NCI-H460 (cell line): ENCODE measurements around the gene CTIF. TPM values are rescaled to one million over a fixed set of nuclear protein-coding genes. Genes with fewer than 3 reads are reported as not detected.

Experiments
- DNase-seq: peaks from one replicate; pipeline ENCODE4 v3.0.0-alpha.2; 2016; ENCODE audit warnings: low read depth; ENCODE audit errors: extremely low read depth
- total RNA-seq: library from RNA; depleted of rRNA; stranded (reverse); fragments of >200 nt; shearing (Covaris generic); gene quantifications from 2 replicates; pipeline ENCODE4 v1.2.3, GENCODE V29; 2014

Gene CTIF
- total RNA-seq, 1 experiment from 2014 or later: 57.0 TPM

DNA sequence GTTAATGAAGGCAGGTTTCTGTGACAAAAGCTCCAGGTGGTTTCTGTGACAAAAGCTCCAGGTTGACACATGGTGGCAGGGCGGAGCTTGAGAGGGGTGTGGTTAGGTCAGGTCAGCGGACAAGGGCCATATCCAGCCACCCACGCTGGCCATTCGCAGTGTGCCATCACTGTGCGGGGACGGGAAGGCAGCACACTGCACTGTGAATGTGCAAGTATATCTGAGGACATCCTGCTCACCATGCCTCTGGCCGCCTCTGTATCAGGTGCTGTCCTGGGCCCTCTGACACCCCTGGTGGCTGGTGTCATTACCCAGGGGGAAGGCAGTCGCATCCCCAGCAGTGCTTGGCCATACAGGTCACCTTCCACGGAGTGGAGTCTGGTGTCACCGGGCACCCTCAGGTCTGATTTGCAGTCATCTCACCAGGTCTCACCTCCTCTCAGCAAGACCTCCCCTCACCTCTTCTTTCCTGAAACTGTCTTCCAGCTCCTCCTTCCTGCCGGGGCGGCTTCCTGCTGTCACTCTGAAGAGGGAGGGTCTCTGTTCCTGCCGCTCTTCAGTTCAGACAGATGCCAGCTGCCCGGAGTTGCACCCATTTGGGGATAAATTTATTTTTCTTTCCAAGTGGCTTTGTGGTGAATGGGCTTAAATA, 34.9 kb downstream of the CTIF start:
- no peak for DNase-seq

DNA sequence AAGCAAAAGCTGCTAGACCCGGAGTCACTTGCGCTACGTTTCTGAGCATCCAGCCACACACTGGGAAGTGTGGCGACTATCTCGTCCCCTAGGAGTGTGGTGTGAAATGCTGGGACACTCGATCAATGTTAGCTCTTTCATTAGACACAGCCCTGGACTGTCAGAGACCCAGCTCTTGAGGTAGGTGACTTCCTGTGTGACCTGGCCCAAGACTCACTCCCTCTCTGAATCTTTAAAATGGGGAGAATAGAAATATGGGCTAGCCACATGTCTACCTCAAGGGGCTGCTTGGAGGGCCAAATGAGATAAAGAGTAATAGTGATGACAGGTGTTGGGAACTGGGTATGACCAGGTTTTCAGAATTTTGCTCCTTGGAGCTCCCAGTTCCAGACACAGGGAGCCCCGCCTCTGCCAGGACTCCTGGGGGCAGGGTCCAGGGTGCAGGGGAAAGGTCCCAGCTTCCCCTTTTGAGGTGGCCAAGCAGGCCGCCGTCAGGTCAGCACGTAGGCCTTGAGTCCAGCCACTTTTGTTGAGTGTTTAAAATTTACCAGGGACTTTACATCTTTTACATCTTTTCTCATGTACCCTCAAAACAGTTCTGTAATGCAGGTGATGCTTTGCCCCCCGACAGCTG, 36.0 kb downstream of the CTIF start:
- no peak for DNase-seq

DNA sequence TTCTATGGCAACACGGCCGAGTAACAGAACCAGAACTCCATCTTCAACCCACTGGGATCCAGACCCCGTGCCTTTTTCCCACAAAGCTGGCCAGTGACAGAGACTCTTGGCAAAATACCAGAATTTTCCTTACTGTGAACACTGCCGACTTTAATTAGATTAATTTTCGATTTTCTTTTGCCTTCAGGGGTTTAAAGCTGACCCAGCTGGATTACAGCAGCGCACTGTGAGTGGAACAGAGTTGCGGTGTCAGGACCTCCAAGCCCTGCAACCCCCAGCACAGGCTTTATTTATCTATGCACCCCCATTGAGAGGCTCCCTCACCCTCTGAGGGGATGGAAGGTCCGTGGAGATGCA, 36.4 kb downstream of the CTIF start:
- DNase-seq: no peak

DNA sequence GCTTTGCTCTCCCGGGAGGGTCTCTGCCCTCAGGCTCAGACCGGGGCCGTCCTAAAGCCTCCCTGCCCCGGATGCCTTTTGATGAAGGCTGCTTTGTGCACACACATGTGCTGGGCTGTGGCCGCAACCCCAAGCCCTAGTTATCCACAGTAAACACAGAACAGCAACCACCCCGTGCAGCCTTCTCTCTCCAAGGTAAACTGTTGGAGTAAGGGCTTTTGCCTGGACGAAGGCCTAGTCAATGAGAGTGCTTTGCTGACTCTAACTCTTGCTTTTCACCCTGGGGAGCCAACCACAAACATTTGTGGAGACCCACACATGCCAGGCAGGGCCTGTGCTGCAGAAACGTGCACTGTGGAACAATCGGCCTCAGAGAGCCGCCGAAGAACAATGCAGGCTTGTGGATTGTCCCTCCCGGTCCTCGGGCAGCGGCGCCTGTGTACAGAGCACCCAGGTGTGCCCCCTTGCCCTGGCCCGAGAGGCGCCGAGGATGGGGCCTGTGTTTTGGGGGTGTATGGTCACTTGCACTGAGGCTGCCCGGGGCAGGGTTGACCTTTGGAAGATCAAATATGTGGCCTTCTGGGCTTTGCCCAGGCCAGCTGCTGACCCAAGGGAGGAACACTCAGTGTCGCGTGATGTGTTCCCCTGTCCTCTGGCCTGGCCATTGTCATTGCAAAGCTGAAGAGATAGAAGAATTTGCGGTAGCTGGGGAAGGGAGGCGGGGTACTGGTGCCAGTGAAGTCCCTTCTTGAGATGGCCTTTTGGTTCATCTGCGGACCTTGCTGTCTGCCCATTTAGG, 37.0 kb downstream of the CTIF start:
- DNase-seq: no peak

DNA sequence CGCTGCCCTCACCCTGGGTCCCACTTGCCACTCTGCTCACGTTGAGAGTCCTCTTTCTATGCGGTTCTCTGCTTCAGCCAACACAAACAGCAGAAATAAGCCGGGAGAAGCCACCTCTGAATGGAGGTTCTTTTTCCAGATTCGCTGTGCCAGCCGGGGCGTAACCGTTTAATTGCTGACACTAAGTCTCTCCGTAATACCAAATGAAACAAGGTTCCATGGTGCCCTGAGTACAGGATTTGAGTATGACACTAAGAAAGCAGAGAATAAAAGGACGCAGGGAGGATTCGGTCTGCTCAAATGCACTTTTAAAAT, 37.6 kb downstream of the CTIF start:
- no peak for DNase-seq

DNA sequence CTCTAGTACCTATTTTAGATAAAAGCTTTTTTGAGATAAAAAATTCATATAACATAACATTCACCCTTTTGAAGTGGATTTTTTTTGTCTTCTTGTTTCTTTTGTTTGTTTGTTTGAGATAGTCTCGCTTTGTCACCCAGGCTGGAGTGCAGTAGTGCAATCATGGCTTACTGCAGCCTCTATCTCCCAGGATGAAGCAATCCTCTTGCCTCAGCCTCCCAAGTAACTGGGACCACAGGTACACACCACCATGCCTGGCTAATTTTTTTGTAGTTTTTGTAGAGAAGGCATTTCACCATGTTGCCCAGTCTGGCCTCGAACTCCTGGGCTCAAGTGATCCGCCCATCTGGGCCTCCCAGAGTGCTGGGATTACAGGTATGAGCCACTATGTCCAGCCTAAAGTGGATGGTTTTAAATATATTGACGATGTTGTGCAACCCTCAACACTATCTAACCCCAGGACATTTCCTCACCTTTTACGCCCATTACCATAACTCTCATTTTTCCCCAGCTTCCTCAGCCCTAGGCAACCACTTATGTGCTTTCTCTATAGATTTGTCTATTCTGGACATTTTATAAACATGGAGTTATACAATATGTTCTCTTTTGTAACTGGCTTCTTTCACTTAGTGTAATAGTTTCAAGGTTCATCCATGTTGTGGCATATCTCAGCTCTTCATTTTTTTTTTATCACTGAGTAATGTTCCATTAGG, 38.8 kb downstream of the CTIF start:
- no peak for DNase-seq

DNA sequence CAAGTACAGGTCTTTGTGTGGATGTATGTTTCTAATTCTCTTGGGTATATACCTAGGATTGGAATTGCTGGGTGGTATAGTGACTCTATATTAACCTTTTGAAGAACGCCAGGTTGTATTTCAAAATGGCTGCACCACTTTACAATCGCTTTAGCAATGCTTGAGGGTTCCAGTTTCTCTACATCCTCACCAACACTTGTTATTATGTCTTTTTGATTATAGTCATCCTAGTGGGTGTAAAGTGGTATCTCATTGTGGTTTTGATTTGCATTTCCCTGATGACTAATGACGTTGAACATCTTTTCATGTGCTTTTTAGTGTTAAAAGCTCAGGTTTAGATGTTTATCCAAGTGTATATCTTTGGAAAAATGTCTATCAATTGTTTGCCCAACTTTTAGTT, 39.5 kb downstream of the CTIF start:
- DNase-seq: no peak

DNA sequence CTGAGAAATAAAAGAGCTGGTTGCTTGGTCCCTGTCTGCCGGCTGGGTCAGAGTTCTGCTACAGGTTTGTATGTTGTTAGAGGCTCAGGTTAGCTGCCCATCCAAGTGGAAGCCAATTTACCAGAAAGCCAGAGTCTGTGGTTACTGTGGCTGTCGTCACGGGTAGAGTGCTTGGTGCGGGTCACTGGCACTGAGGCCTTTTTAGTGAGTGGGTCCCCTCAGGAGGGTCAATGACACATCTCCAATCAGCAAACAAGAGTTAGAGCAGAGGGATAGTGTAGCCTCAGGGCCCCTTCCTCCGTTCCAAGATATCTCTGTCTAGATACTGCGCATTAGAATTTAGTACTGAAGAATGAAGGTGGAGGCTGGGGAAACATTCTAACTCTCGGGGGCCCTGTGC, 41.2 kb downstream of the CTIF start:
- no peak for DNase-seq

DNA sequence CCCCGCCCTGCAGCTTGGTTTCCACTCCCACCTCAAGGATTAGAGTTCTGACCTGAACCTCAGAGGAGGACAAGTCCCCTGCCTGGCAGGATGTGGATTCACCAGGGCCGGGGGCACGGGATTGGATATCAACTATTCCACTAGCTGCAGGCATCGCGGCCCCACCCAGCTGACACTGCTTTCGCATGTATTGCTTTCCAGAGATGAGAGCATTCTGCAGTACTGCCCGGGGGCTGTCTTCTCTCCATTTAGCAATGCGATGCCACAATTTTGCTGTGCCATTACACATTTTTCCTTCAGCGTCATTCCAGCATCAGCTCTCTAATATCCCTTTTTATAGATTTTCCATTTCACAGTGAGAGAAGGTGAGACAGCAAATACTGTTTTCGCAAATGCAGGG, 42.0 kb downstream of the CTIF start:
- peak; percentile 82 for DNase-seq

DNA sequence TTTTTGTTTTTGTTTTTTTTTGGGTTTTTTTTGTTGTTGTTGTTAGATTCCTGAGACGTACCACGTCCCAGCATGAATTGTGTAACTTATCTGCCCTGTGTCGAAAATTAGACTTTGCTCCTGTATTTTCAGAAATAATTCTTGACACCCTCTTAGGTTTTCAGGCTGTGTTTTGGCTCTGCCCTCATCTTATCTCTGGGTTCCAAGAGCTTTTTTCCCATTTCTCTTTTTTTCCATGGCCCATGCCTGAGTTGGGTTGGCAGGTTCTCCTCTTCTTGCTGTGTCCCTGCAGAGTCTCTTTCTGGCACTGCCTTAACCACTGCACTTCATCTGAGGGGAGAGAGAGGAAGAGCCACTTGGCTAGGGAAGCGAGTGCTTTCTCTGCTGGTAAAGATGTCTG, 42.4 kb downstream of the CTIF start:
- DNase-seq: no peak

DNA sequence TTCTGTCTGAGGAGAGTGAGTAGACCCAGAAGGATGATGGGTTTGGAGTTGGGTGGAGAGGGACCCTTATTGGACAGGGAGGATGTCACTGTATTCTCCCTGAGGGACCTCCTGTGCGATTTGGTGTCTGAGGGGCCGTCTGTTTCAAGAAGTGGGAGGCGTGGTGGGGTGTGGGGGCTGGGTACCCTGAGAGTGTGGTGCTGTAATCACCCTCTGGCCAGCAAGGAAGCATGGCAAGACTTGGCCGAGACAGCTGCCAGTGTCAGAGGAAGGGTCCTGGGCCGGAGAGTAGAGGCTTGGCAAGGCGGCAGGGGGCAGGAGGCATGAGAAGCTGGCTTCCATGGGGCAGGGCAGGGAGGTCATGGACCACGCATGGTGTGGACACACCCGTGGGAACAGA, 43.1 kb downstream of the CTIF start:
- no peak for DNase-seq

DNA sequence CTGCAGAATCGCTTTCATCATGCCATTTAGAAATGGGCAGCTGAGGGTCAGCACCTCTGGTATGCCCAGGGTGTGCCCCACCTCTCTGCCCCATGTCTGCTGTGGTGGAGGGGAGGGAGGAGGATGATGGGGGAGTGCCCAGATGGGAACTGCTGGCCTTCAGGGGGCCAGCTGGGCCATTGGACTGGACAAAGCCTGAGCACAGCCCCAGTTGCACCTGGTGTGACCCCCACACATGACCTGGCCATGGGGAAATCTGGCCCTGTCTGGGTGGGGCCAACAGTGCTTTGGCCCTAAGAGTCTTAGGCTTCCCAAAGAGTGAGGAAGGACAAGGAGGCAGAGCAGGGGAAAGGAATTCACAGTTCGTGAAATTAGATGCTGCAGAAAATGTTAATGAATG, 44.1 kb downstream of the CTIF start:
- no peak for DNase-seq

DNA sequence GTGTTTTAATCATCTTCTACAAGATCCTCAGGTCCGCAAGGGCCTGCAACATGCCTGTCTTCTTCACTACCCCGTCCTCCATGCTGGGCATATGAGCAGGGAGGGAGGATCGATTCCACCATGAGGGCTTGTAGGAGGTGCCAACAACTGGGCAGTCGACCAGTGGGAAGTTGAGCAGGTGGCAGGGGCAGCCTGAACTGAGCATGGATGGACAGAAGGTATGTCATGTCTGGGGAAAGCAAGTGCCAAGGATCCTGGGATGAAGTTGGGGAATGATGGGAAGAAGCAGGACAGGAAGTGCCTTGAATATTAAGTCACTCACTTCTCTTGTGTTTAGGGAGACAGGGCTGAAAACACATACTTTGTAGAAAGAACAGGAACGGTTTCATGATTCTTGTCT, 44.7 kb downstream of the CTIF start:
- DNase-seq: no peak

DNA sequence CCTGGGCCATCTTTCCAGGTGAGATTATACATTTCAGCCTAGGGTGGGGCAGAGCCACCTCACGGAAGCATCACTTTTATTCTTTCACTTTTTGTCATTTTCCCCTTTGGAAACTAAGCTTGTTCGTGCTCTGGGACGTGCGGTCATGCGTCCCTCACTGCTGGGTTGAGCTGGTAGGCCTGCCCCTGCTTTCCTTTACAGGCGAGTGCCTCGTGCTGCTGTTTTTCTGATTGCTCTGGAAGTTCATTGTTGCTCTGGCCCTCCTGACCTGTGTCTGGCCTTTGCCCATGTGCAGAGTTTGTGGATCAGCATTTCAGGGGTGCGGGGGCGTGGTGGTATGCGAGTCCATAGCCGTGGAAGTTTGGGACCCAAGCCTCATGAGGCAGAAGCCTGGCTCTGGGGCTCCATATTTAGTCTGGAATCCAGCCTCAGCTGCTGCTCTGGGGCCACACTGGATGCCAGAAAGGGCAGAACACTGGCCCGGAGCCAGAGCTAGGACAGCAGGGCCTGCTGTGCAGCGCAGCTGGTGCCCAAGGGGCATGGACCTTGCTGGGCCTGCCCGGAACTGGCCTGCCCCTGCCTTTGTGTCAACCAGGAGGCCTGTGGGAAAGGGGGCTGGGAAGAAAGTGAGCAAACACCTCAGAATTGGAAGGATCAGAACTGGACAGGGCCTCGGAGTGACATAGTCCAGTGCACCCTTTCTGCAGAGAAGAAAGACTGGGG, 51.1 kb downstream of the CTIF start:
- no peak for DNase-seq

DNA sequence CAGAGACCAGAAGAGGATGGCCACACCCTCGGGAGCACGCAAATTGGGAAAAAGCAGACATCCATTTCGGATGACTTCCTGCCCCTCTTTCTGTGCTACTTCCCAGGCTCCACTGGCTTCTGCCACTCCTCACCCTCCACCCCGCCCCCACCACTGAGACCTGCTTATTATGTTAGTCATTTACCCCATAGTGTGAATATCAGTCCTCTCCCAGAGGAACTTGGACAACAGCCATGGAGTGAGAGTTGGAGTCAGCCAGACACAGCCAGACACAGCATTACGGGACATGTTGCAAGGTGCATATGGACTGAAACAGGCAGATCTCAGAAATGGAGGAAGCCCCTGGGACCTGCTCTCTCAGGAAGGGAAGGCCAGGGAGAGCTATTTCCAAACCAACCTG, 51.8 kb downstream of the CTIF start:
- peak; percentile 36 for DNase-seq

DNA sequence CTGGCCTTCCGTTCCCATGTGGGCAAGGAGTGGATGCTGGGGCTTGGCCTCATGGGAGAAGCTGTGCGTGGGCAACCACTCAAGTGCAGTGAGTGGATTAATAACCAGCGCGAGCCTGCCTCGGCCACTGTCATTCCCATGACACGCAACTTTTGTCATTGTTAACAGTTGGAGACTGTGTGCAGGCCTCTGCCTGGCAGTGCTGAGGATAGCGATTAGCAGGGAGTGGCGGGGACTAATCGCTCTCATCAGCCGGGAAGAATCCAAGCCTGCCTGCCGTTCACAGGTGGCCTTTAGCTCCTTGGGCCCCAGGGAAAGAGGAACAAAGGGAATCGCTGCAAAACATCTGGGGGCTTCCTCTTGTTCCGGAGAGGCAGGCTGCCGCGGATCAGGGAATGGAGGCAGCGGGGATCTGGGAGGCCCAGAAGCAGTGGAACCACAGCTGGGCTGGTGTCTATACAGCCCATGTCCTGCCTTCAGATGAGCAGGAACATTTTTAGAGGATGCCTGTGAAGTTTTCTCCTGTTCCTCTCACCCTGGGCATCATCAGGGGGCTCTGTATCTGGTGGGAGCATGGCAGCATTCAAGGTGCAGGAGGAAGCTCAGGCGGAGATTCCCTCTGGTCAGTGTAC, 53.8 kb downstream of the CTIF start:
- no peak for DNase-seq

DNA sequence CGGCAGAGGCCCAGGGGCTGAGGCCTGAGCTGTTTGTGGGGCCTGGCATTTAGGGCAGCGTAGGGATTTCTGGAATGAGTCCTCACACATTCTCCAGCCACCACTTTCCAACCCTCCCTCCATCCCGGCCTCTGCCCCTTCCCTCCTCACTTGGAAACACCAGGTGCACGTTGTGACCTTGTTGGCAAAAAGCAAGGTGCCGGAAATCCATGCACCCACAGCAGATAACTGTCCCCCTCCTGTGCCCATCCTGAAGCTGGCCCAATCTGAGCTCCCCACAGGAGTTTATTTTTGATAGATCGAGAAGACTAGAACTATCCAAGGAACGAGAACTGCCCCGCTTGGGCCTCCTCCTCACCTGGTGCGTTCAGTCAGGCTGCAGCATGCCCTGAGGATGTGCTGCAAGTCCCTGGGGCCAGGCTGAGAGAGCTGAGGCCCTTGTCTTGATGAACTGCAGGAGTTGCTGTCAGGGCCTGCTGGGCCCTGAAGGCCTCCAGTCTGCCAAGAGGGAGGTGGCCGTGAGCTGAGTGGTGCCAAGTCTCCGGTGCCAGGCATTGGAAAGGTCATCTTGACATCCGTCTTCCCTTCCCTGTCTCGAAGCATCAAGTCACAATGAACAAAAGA, 55.8 kb downstream of the CTIF start:
- DNase-seq: no peak

DNA sequence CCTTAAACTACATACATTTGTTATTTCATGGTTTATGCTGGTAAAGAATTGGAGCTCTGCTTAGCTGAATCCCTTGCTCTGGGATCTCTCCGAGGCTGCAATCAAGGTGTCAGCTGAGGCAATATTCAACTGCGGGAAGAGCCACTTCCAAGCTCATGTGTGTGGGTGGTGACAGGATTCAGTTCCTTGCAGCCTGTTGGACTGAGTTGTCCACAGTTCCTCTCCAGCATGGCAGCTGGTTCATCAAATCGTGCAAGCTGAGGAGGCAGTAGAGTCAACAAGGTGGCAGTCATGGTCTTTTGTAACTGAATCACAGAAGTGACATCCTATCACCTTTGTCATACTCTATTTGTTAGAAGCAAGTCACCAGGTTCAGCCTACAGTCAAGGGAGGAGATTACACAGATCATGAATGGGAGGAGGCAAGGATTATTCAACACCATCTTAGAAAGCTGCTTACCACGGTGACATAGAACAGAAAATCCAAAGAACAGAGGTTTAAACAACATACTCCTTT, 56.9 kb downstream of the CTIF start:
- no peak for DNase-seq

DNA sequence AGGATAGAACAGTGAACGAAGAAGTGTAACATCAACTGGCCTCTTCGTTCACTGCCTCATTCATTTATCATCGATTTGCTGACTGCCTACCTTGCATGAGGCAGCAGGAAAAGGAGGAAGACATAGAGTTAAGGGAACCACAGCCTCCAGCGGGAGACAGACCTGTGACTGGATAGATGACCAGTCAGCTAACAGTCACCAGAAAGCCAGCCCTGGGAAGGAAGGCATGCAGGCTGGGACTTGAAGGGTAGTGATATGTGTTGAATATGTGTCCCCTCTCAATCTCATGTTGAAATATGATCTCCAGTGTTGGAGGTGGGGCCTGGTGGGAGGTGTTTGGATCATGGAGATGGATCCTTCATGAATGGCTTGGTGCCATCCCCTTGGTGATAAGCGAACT, 58.3 kb downstream of the CTIF start:
- DNase-seq: no peak

DNA sequence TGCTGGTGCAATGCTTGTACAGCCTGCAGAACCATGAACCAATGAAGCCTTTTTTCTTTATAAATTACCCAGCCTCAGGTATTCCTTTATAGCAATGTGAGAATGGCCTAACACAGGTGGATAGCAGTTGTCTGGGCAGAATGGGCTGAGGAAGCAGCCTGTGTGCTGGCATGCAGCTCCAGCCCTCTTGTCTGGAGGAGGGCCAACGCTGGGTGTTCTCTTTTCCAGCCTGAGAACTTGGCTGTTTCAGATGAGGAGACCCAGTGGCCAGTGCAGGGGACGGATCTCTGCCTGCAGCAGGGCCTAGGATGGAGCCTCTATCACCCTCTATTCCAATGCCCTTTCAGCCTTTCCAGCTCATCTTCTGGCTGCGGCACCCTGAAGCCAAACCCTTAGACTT, 58.8 kb downstream of the CTIF start:
- DNase-seq: no peak
